NK-92 (cell line): ENCODE results near the gene RALY.

Experiments
- DNase-seq: peaks from one replicate; lab custom pipeline; 2025; ENCODE audit not compliant: unreplicated experiment; lab: John Stamatoyannopoulos, UW

The RALY gene

GRCh38 chr20:33985830-33986229 lies 7.9 kb upstream of the RALY start:
- DNase-seq, result no peak

DNA sequence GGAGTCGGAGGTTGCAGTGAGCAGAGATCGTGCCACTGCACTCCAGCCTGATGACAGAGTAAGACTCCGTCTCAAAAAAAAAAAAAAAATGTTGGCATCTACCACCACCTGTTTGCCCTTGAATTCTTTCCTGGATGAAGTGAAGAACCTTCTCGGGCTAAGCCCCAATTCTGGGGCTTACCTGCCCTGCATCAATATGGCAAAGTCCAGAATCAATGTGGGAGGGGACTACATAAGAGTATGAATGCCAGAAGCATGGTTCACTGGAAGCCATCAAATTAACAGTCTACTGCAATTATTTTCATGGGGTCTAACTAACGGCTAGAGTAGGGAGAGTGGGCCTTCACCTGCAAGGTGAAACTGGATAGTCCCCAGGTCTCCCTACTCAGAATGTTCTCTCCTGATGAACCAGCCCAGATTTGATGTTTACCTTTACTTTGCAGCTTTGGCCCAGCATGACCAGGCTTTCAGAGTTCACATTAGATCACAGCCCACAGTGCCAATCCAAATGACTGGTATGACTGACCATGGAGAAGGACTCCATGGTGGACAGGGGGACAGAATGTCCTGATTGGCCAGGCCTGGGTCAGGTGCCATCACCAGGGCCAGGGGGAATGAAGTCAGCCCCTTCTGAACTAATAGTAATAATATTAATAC lies 7.0 kb upstream of the RALY start:
- no peak for DNase-seq

- no peak for DNase-seq
Observed at GRCh38 chr20:33990075-33990474, 3.6 kb upstream of the RALY start.

DNA sequence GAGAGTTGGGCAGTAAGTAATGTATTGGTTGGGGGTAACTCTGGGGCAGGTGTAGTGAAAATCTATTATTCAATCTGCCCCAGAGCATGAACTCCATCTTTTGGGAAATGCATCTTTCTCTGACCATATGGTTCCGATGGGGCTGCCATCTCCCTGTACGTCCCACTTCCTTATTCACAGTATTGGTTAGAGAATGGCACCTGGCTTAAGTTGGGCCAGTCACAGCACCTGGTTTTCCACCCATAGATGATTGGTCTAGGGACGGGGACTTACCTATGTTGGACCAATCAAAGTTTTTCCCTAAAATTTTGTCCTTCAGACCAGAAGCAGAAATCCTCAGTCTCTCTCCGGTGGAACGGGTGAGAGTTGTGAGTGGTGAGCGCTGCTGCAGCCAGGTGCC lies 2.2 kb upstream of the RALY start:
- DNase-seq, result no peak

DNA sequence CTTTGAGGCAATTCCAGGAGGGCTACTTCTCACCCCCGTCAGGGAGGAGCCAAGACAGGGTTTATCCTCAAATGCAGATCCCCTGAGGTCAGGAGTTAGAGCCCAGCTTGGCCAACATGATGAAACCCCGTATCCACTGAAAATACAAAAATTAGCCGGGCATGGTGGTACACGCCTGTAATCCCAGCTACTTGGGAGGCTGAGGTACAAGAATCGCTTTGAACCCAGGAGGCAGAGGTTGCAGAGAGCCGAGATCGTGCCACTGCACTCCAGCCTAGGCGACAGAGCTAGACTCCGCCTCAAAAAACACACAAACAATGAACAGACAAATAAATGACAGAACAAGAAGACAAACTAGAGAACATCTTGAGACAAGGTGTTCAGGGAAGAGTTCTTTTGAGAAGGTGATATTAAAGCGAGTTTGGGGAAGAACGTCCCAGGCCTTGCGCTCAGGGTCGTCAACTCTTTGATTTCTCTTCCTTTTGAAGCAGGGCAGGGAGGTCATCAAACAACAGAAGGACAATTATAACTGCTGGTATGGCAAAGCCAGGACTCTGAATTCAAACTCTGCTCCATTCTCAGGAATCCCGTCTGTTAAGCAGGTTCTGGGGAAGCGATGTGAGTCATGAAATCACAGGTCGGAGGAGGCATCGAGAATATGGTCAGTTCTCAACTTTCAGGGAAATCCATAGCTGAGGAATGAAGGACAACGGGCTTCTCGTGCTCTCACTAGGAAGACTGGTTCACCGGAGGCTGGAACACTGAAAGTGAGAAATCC lies 1.4 kb upstream of the RALY start:
- DNase-seq, result no peak

DNA sequence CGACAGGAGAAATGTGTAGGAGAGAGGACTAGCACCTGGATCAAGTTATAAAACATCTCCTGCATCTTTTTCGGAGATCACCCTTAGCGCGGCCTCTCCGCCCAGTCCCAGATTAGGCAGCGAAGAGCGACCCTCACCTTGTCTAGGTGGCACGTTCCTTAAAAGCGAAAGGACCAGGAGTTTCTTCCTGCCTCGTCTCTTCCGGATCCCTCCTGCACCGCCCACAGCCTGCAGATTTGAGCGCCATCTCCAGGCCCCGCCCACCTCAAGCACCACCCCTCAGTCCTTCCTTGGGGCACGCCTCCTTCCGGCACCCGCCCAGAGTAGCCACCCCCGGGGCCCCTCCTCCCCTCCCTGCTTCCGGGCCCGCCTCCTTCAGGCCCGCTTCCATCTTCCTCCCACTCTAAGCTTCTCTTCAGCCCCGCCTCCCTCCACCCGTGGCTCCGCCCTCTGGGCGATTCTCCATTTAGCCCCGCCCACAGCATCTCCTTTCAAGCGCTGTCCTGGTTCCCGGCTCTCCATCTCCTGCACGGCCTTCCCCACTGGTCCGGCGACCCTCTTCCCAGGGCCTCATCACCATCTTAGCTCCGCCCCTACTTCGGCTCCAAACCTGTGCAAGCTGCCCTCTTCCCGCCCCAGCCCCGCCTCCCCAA lies 662 bp upstream of the RALY start:
- DNase-seq, result peak; percentile 94

- no peak for DNase-seq
Observed at GRCh38 chr20:33994222-33994913, 657 bp downstream of the RALY start.

- no peak for DNase-seq
Observed at GRCh38 chr20:33995053-33995831, 1.5 kb downstream of the RALY start.

DNA sequence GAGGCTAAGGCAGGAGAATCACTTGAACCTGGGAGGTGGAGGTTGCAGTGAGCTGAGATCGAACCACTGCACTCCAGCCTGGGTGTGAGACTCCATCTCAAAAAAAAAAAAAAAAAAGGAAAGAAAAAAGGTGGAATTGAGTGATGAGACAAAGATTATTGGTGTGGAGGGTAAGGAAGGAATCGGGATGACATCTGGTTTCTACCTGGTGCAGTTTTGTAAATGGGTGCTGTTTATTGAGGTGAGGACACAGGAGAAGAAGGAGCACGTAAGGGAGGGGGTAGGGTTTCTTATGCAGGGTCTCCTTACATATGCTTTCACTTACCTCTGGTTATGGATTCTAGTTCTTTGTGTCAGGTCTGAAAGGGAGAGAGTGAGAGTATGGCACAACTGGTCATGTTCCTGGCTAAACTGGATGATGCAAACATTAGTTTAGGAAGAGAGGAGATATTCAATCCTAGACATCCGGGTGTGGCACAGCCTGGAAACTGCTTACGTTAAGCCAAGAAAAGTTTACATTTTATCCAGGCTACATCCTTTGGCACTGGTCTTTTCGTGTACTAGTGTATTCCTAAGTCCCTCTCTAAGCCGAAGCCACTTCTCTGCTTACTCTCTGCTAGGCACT lies 5.4 kb downstream of the RALY start:
- no peak for DNase-seq

GRCh38 chr20:34001378-34001777 lies 7.7 kb downstream of the RALY start:
- no peak for DNase-seq

- DNase-seq, result no peak
Observed at GRCh38 chr20:34004227-34004626, 10.5 kb downstream of the RALY start.

- no peak for DNase-seq
Observed at GRCh38 chr20:34004790-34005457, 11.2 kb downstream of the RALY start.

DNA sequence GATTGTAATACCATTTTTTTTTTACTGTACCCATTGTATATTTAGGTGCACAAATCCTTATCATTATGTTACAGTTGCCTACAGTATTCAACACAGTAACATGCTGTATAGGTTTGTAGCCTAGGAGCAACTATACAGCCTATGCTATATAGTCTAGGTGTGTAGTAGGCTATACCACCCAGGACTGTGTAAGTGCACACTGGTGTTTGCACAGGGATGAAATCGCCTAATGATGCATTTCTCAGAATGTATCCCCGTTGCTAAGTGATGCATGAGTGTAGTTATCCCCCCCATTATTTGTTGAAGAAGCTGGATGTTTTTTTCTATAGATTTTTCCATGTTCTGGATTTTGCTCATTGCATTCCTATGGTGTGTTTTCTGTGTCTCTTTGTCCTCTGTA lies 12.9 kb downstream of the RALY start:
- no peak for DNase-seq

GRCh38 chr20:34008477-34008876 lies 14.8 kb downstream of the RALY start:
- DNase-seq, result no peak

DNA sequence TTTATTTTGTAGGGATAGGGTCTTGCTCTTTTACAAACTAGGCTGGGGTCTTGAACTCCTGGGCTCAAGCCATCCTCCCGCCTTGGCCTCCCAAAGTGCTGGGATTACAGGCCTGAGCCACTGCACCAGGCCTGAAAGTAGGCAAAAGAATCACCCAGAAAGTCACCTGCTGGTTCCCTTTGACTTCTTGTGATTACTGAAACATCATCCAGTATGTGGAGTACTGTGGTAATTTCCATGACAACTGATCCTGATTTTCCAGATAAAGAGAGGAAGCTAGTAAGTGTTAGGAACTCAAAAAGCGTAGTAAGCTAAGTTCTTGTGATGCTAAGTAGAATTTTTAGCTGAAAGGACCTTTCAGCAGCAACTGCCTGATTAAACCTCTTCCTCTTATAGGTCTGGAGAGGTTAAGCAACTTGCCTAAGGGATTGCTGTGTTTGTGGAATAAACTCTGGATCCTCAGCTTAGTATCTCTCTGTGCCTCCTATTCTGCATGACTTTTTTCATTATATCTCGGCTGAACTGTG lies 16.8 kb downstream of the RALY start:
- no peak for DNase-seq

GRCh38 chr20:34011275-34011674 lies 17.6 kb downstream of the RALY start:
- no peak for DNase-seq

DNA sequence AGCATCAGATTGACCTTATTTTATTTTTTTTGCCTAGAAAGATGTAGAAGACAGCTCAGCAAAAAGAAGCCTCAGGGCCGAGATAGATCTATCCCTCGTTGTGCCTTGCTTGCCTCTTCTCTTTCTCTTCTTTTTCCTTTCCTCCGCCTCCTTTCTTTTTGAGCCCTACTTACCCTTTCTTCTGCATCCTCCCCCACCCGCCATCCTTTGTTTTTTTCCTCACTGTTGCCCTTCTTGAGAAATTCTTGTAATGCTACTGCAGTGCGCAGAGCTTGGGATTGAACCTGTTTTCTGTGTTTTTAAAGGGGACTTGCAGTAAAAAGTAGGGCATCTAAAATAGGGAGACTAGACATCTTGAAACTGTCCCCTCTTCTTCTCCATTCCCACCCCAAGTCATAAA lies 18.6 kb downstream of the RALY start:
- DNase-seq, result no peak

GRCh38 chr20:34012735-34013134 lies 19.0 kb downstream of the RALY start:
- no peak for DNase-seq

DNA sequence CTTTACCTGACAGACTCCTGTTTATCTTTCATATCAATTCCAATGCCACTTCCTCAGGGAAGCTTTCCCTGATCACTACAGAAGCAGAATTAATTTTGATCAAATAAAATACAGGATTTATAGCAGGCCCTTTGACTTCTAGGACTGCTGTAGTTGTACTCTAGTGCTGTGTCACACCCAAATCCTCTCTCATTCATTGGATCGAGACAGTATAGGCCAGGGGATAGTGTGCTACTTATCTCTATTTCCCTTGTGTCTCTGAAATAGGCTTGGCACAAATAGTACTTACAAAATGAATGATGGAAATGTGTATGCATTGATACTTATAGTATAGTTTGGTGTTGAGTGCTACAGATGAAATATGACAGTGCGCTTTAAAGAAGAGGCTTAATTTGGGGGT lies 19.8 kb downstream of the RALY start:
- DNase-seq, result no peak

DNA sequence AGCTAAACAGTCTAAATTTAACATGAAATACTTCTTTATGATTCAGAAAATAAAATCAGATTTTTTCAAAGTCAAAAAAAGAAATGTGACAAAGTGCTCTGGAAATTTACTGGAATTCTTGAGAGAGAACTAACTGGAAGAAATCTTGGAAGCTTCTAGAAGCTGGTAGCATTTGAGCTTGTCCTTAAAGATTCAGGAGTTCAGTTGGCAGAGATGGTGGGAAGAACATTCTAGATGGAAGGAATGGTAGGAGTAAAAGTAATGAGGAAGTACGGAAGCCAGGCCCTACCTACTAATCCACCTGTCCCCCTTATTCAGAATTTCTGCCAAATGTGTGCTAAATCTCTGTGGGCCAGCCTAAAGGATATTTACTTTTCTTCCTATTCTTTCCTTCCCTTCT lies 21.2 kb downstream of the RALY start:
- DNase-seq, result no peak
